HTERT RPE-1 (cell line): ENCODE data around the gene ZDHHC5.
"Not testable (repeated sequence)": the region's sequence is repeated elsewhere in the genome, so short reads cannot be mapped to it uniquely, and the experiment has no call there.

Experiments
- in situ Hi-C: fragments of 300-500 bp; cut with MboI; formaldehyde crosslinking; loops from 4 replicates; pipeline ENCODE4 v1.14.3; 2020; ENCODE audit warnings: low sequenced_read_pairs

The ZDHHC5 gene

GRCh38 chr11:57643802-57644201, 24.1 kb upstream of the ZDHHC5 start:
- in situ Hi-C loops: no loop called here

- in situ Hi-C loops: no loop called here
Observed at GRCh38 chr11:57644748-57645688, 22.9 kb upstream of the ZDHHC5 start.

- in situ Hi-C loops: no loop called here
Observed at GRCh38 chr11:57645689-57646085, 22.2 kb upstream of the ZDHHC5 start.

- in situ Hi-C loops: no loop called here
Observed at GRCh38 chr11:57646194-57646798, 21.6 kb upstream of the ZDHHC5 start.

GRCh38 chr11:57646799-57647303, 21.1 kb upstream of the ZDHHC5 start:
- in situ Hi-C loops: no loop called here

- in situ Hi-C loops: no loop called here
Observed at GRCh38 chr11:57647372-57647771, 20.5 kb upstream of the ZDHHC5 start.

GRCh38 chr11:57647960-57648800, 19.7 kb upstream of the ZDHHC5 start:
- in situ Hi-C loops: no loop called here

GRCh38 chr11:57648801-57649735, 18.8 kb upstream of the ZDHHC5 start:
- in situ Hi-C loops: no loop called here

- in situ Hi-C loops: no loop called here
Observed at GRCh38 chr11:57649826-57650738, 17.8 kb upstream of the ZDHHC5 start, which contains the start of gene YPEL4. Gene YPEL4 (minus strand): TSS chr11:57649912. CDS start chr11:57647107, 2,805 bp downstream.

GRCh38 chr11:57650739-57651090, 17.2 kb upstream of the ZDHHC5 start:
- in situ Hi-C loops: no loop called here

- in situ Hi-C loops: no loop called here
Observed at GRCh38 chr11:57651408-57651807, 16.5 kb upstream of the ZDHHC5 start.

GRCh38 chr11:57652230-57652629, 15.7 kb upstream of the ZDHHC5 start:
- in situ Hi-C loops: not testable (repeated sequence)

GRCh38 chr11:57652662-57653061, 15.3 kb upstream of the ZDHHC5 start:
- in situ Hi-C loops: no loop called here

- in situ Hi-C loops: no loop called here
Observed at GRCh38 chr11:57653163-57653562, 14.8 kb upstream of the ZDHHC5 start.

- in situ Hi-C loops: no loop called here
Observed at GRCh38 chr11:57656885-57657193, 11.1 kb upstream of the ZDHHC5 start.

- in situ Hi-C loops: no loop called here
Observed at GRCh38 chr11:57657194-57658022, 10.5 kb upstream of the ZDHHC5 start, which contains the start of gene CLP1. Gene CLP1 (plus strand): TSS chr11:57657762. CDS start chr11:57659477, 1,715 bp downstream.

- in situ Hi-C loops: no loop called here
Observed at GRCh38 chr11:57658023-57658361, 9.9 kb upstream of the ZDHHC5 start.

GRCh38 chr11:57659669-57660068, 8.2 kb upstream of the ZDHHC5 start:
- in situ Hi-C loops: no loop called here
